Testis (tissue), 3 donors: ENCODE measurements around the gene CA11. TPM values are rescaled to one million over a fixed set of nuclear protein-coding genes. Genes with fewer than 3 reads are reported as not detected.

ENCODE experiments used
- DNase-seq: peaks from one replicate; pipeline ENCODE4 v3.0.0-alpha.2; 2019
- H3K27ac ChIP-seq, 2 donors: fragments of 200-600 bp; sonication (generic); one replicate each; pipeline ENCODE4 v1.5.1; 2019
- H3K27me3 ChIP-seq: fragments of 200-600 bp; sonication (generic); one replicate; pipeline ENCODE4 v1.5.1; 2019
- H3K36me3 ChIP-seq: fragments of 200-600 bp; sonication (generic); one replicate; pipeline ENCODE4 v1.5.1; 2017; ENCODE audit warnings: low read depth; ENCODE audit errors: missing control alignments
- H3K4me1 ChIP-seq: fragments of 200-600 bp; sonication (generic); one replicate; pipeline ENCODE4 v1.5.1; 2019
- H3K4me3 ChIP-seq, 2 donors: fragments of 200-600 bp; sonication (generic); one replicate each; pipeline ENCODE4 v1.5.1; 2017 to 2019
- H3K9me3 ChIP-seq: fragments of 200-600 bp; sonication (generic); one replicate; pipeline ENCODE4 v1.5.1; 2017
- POLR2A ChIP-seq: fragments of 450-650 bp; IDR thresholded peaks from one replicate; pipeline ENCODE4 v1.6.1; 2017; ENCODE audit warnings: antibody characterized with exemption, mild to moderate bottlenecking, moderate library complexity
- WGBS, 2 donors: methylation state at CpG; one replicate each; pipeline ENCODE4 v1.1.5; 2018; 5-methylcytosine and 5-hydroxymethylcytosine counted together
- intact Hi-C: fragments of 100-400 bp; cut with DNase I; formaldehyde crosslinking; loops from one replicate; pipeline ENCODE4 v1.15.1; 2023; ENCODE audit warnings: low total_unique reads
- polyA plus RNA-seq: library from polyadenylated mRNA; stranded (reverse); fragments of 350-450 nt; fragmentation: Illumina TruSeq; extraction: RNeasy Lipid Tissue Mini Kit (QIAGEN cat#74804); gene quantifications from one replicate; pipeline ENCODE4 v1.2.3, GENCODE V29; 2014; ENCODE audit warnings: low read depth, low replicate concordance; ENCODE audit not compliant: insufficient read depth
- total RNA-seq, 2 donors: library from RNA; depleted of rRNA; stranded (reverse); fragments of >200 nt; gene quantifications; one replicate each; pipeline ENCODE4 v1.2.3, GENCODE V29; 2016
- TF ChIP-seq, protein P1 (sequence below), 3 experiments: fragments of 450-650 bp in 2 of 3; fragments of 200-600 bp in 1 of 3; sonication (generic) in 1 of 3; IDR thresholded peaks; one replicate each; pipeline ENCODE4 v1.5.1; 2016 to 2019; ENCODE audit warnings: antibody characterized with exemption in 3 of 3, mild to moderate bottlenecking in 2 of 3, moderate library complexity in 1 of 3

The CA11 gene
- total and polyA plus RNA-seq, 3 donors from 2014 or later: 6.3 to 20.0 (median 6.8) TPM

DNA sequence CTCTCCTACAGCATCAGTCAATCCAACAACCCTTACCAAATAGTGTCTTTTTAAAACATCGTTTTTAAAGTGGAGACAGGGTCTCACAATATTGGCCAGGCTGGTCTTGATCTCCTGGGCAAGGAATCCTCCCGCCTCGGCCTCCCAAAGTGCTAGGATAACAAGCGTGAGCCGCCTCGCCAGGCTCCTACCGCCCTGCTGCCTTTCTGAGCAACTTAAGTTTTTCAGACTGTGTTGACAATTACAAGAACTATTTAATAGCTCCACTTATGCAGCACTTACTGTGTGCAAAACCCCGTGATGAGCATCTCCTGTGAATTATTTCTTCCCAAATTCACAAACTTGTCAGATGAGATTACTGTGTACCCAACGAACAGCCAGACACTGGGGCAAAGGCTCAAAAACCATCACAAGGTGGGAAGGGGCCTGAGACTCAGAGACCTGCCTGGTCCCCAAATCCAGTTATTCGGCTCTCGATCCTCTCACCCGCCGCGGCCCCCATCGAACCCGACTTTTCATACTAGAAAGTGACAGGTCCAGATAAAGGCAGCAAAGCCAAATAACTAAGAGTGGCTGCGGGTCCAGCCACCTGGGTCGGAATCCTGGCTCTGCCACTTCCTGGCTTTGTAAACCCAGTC, 27.6 kb downstream of the CA11 start:
- Histone ChIP-seq H3K27me3 (no peaks in the 10 kb centered on the region), H3K9me3 (no peaks in the 10 kb centered on the region), H3K4me1 (peaks cover 27% of the 10 kb centered on the region), H3K36me3 (no peaks in the 10 kb centered on the region), H3K27ac (peak overlapping the region; percentile 53 to 91), H3K4me3 (peak overlapping the region; percentile 82 to 83)
- intact Hi-C loops: no loop called here
- WGBS, 2 donors: 0 to 1% methylated on average over 18 of the region's 18 CpGs
- TF ChIP-seq, protein P1, sequence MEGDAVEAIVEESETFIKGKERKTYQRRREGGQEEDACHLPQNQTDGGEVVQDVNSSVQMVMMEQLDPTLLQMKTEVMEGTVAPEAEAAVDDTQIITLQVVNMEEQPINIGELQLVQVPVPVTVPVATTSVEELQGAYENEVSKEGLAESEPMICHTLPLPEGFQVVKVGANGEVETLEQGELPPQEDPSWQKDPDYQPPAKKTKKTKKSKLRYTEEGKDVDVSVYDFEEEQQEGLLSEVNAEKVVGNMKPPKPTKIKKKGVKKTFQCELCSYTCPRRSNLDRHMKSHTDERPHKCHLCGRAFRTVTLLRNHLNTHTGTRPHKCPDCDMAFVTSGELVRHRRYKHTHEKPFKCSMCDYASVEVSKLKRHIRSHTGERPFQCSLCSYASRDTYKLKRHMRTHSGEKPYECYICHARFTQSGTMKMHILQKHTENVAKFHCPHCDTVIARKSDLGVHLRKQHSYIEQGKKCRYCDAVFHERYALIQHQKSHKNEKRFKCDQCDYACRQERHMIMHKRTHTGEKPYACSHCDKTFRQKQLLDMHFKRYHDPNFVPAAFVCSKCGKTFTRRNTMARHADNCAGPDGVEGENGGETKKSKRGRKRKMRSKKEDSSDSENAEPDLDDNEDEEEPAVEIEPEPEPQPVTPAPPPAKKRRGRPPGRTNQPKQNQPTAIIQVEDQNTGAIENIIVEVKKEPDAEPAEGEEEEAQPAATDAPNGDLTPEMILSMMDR (IDR thresholded peaks at IDR 0.05): no peak
- no peak for TF ChIP-seq POLR2A
- DNase-seq: no peak

GRCh38 chr19:48617146-48617937, 28.6 kb downstream of the CA11 start:
- intact Hi-C loops: no loop called here
- WGBS, 2 donors: 39 to 68% methylated on average over 13 to 18 of the region's 18 CpGs
- Histone ChIP-seq H3K4me3 (peak overlapping the region; percentile 82 to 83), H3K27ac (peak overlapping the region; percentile 53 to 54), H3K9me3 (no peaks in the 10 kb centered on the region), H3K36me3 (no peaks in the 10 kb centered on the region), H3K27me3 (no peaks in the 10 kb centered on the region), H3K4me1 (peaks cover 23% of the 10 kb centered on the region)
- no peak for TF ChIP-seq POLR2A
- TF ChIP-seq, protein P1 (IDR thresholded peaks at IDR 0.05): no peak
- DNase-seq: no peak

- Histone ChIP-seq H3K36me3 (no peaks in the 10 kb centered on the region), H3K4me3 (no peak overlapping the region), H3K9me3 (no peaks in the 10 kb centered on the region), H3K27ac (peak overlapping the region in 1 of 2 donors; percentile 54), H3K27me3 (no peaks in the 10 kb centered on the region), H3K4me1 (peaks cover 23% of the 10 kb centered on the region)
- intact Hi-C loops: no loop called here
- TF ChIP-seq, protein P1 (IDR thresholded peaks at IDR 0.05): no peak
- no peak for TF ChIP-seq POLR2A
- no peak for DNase-seq
- 67 to 70% methylated on average over 12 of the region's 12 CpGs for WGBS, 2 donors
Observed at GRCh38 chr19:48616491-48617056, 29.4 kb downstream of the CA11 start.

DNA sequence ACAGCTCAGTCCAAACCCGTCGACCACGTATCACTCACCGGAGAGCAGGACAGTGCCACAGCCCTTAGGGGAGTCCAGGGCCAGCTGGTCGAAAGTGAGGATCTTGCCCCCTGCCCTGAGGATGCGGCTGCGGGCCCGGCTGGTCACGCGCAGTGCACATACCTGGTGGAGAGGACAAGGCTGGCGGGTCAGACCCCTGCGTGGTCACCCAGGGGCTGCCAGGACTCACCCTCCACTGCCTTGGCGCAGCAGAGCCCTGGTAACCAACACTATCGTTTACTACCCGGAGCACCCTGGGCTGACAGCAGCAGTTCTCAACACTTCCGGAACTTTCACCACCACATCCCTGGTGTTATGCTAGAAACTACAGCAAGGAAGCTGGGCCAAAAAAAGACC, 29.9 kb downstream of the CA11 start:
- peaks cover 23% of the 10 kb centered on the region for H3K4me1 ChIP-seq
- intact Hi-C loops: no loop called here
- no peak overlapping the region for H3K4me3 ChIP-seq
- H3K27me3 ChIP-seq: no peaks in the 10 kb centered on the region
- no peaks in the 10 kb centered on the region for H3K36me3 ChIP-seq
- H3K27ac ChIP-seq: no peak overlapping the region
- DNase-seq: no peak
- H3K9me3 ChIP-seq: no peaks in the 10 kb centered on the region
- 76 to 88% methylated on average over 12 to 16 of the region's 16 CpGs for WGBS, 2 donors
- TF ChIP-seq, protein P1 (IDR thresholded peaks at IDR 0.05): no peak
- no peak for TF ChIP-seq POLR2A
